Activated T-cell treated with anti-CD3 and anti-CD28 coated beads, Interleukin-2, amount 50 U/mL, for 1 hour (primary cell): ENCODE results near the gene ASB13.

Experiments used
- DNase-seq: peaks from one replicate; pipeline ENCODE4 v3.0.0-alpha.2; 2020

The ASB13 gene

GRCh38 chr10:5666008-5666840 is at the start of gene ASB13:
TSS of gene ASB13 (minus strand) at chr10:5666595. CDS start at chr10:5666551, 44 bp downstream.
- peak; percentile 45 for DNase-seq

- no peak for DNase-seq
These were observed 45.2 kb upstream of the ASB13 start for GRCh38 chr10:5711642-5712041.

GRCh38 chr10:5710859-5711258 is 44.5 kb upstream of the ASB13 start:
- DNase-seq = no peak

GRCh38 chr10:5709865-5710264 is 43.5 kb upstream of the ASB13 start:
- DNase-seq = no peak

- no peak for DNase-seq
These were observed 42.0 kb upstream of the ASB13 start for GRCh38 chr10:5708356-5708755.

GRCh38 chr10:5698062-5698461 is 31.7 kb upstream of the ASB13 start:
- no peak for DNase-seq

GRCh38 chr10:5697342-5697741 is 30.9 kb upstream of the ASB13 start:
- no peak for DNase-seq

GRCh38 chr10:5694573-5694972 is 28.2 kb upstream of the ASB13 start:
- DNase-seq = no peak

- DNase-seq = peak; percentile 74
These were observed 26.3 kb upstream of the ASB13 start for GRCh38 chr10:5692461-5693358.

- no peak for DNase-seq
These were observed 25.4 kb upstream of the ASB13 start for GRCh38 chr10:5691786-5692185.

GRCh38 chr10:5688587-5688986 is 22.2 kb upstream of the ASB13 start:
- DNase-seq = no peak

- DNase-seq = no peak
These were observed 19.4 kb upstream of the ASB13 start for GRCh38 chr10:5685764-5686240.

- DNase-seq = peak; percentile 72
These were observed 18.8 kb upstream of the ASB13 start for GRCh38 chr10:5684971-5685763.

GRCh38 chr10:5684318-5684970 is 18.0 kb upstream of the ASB13 start, which contains the start of gene TASOR2:
TSS of gene TASOR2 (plus strand) at chr10:5684838. CDS start at chr10:5720643, 35,805 bp downstream.
- peak; percentile 95 for DNase-seq

GRCh38 chr10:5683065-5683464 is 16.7 kb upstream of the ASB13 start:
- DNase-seq = no peak

GRCh38 chr10:5681930-5682329 is 15.5 kb upstream of the ASB13 start:
- no peak for DNase-seq

- no peak for DNase-seq
These were observed 13.2 kb upstream of the ASB13 start for GRCh38 chr10:5679606-5680005.

GRCh38 chr10:5679037-5679435 is 12.6 kb upstream of the ASB13 start:
- DNase-seq = no peak

GRCh38 chr10:5678397-5679036 is 12.1 kb upstream of the ASB13 start:
- DNase-seq = no peak

- DNase-seq = no peak
These were observed 4.4 kb upstream of the ASB13 start for GRCh38 chr10:5670662-5671375.

GRCh38 chr10:5669604-5670003 is 3.2 kb upstream of the ASB13 start:
- no peak for DNase-seq
